ENCODE data around the gene SF3B4.

Gene SF3B4

DNA sequence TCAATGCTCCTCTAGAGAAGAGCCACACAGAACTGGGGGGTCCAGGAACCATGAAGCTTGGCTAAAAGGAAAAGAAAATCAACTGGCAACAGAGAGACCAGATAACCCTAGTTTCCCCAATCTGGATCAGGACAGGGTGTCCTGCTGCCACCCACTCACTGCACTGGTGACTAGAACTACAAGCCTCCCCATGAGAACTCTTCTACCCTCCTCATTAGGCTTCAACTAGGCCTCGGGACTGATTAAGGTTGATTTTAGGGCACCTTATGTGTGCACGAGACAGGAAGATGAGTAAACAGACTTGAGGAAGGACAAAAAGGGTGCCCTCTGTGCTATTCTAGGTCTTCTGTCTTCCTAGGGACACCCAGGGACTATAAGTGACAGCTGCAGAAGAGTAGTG lies 2.3 kb upstream of the SF3B4 start:
- H3K4me3 ChIP-seq (ENCODE audit: low read length) = no peak overlapping the region
- H3K9me3 ChIP-seq (ENCODE audit: control insufficient read depth, insufficient read depth, low read length) = no peaks in the 10 kb centered on the region
- H3K4me1 ChIP-seq (ENCODE audit: control insufficient read depth, low read length) = peaks cover 29% of the 10 kb centered on the region
- TF ChIP-seq, protein P1, sequence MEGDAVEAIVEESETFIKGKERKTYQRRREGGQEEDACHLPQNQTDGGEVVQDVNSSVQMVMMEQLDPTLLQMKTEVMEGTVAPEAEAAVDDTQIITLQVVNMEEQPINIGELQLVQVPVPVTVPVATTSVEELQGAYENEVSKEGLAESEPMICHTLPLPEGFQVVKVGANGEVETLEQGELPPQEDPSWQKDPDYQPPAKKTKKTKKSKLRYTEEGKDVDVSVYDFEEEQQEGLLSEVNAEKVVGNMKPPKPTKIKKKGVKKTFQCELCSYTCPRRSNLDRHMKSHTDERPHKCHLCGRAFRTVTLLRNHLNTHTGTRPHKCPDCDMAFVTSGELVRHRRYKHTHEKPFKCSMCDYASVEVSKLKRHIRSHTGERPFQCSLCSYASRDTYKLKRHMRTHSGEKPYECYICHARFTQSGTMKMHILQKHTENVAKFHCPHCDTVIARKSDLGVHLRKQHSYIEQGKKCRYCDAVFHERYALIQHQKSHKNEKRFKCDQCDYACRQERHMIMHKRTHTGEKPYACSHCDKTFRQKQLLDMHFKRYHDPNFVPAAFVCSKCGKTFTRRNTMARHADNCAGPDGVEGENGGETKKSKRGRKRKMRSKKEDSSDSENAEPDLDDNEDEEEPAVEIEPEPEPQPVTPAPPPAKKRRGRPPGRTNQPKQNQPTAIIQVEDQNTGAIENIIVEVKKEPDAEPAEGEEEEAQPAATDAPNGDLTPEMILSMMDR (IDR thresholded peaks at IDR 0.05; ENCODE audit: low read depth, low read length, poor library complexity, severe bottlenecking) = no peak
- TF ChIP-seq EZH2phosphoT487 (IDR thresholded peaks at IDR 0.05; ENCODE audit: borderline replicate concordance, low read length) = no peak
- H4K20me1 ChIP-seq (ENCODE audit: control insufficient read depth, insufficient read depth, low read depth, low read length) = peaks cover 19% of the 10 kb centered on the region
- H3F3A ChIP-seq (ENCODE audit: control insufficient read depth, insufficient read depth) = no peaks in the 10 kb centered on the region
- peaks cover 29% of the 10 kb centered on the region for H3K79me2 ChIP-seq (ENCODE audit: control insufficient read depth, low read length)
- peaks cover 27% of the 10 kb centered on the region for H3K36me3 ChIP-seq (ENCODE audit: control insufficient read depth, low read length)
- H3K9me2 ChIP-seq (replicated peaks; ENCODE audit: control insufficient read depth, low read length) = no peaks in the 10 kb centered on the region
- H3K27ac ChIP-seq (ENCODE audit: low read depth, low read length) = no peak overlapping the region
- H3K4me2 ChIP-seq (ENCODE audit: low read length) = no peak overlapping the region
- peaks cover 2% of the 10 kb centered on the region; the same call in 1 of the 2 replicates for H3K27me3 ChIP-seq (ENCODE audit: control insufficient read depth, low read length)

DNA sequence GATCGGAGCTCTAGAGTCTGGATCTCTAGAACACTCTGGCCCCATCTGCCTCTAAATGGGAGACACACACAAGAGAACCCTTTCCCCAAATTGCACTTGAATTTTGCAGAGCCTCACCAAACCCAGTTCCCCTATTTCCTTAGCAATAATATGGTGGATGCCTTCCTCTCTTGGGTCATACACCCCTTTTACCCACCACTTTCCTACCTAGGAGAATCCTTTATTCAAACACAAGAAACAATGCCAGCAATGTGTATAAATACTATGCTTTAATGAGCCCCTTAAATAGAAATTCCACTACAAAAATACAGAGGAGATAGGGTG lies 760 bp upstream of the SF3B4 start:
- H3K79me2 ChIP-seq (ENCODE audit: control insufficient read depth, low read length) = peaks cover 34% of the 10 kb centered on the region
- H3K4me3 ChIP-seq (ENCODE audit: low read length) = peak overlapping the region; percentile 93
- H4K20me1 ChIP-seq (ENCODE audit: control insufficient read depth, insufficient read depth, low read depth, low read length) = peaks cover 19% of the 10 kb centered on the region
- peak overlapping the region; percentile 85 for H3K4me2 ChIP-seq (ENCODE audit: low read length)
- no peaks in the 10 kb centered on the region for H3K9me3 ChIP-seq (ENCODE audit: control insufficient read depth, insufficient read depth, low read length)
- H3F3A ChIP-seq (ENCODE audit: control insufficient read depth, insufficient read depth) = no peaks in the 10 kb centered on the region
- peak overlapping the region; percentile 79 for H3K27ac ChIP-seq (ENCODE audit: low read depth, low read length)
- no peaks in the 10 kb centered on the region for H3K9me2 ChIP-seq (replicated peaks; ENCODE audit: control insufficient read depth, low read length)
- H3K4me1 ChIP-seq (ENCODE audit: control insufficient read depth, low read length) = peaks cover 29% of the 10 kb centered on the region
- TF ChIP-seq, protein P1 (IDR thresholded peaks at IDR 0.05; ENCODE audit: low read depth, low read length, poor library complexity, severe bottlenecking) = no peak
- TF ChIP-seq EZH2phosphoT487 (IDR thresholded peaks at IDR 0.05; ENCODE audit: borderline replicate concordance, low read length) = no peak
- H3K27me3 ChIP-seq (ENCODE audit: control insufficient read depth, low read length) = no peaks in the 10 kb centered on the region
- peaks cover 42% of the 10 kb centered on the region for H3K36me3 ChIP-seq (ENCODE audit: control insufficient read depth, low read length)

DNA sequence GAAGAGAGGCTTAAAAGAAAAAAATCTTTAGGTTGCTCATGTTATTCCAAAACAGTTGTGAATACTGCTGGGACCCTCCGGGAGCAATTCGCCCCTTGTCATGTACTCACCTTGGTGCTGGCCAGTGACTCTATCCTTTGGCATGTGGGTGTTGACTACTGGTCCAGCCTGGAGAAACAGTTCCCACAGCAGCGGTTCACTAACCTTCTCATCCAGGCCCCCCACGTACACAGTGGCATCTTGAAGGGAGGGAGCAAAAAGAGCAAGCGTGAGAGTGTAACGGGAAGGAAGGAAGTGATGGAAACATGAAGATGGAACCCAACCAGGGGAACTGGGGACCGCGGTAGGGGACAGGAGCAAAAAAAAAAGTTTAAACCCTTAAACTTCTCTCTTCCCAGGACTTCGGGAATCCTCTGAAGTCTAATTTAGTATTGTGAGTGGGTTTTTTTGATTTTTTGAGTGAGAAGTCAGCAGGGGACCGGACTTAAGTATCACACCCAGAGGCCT lies 494 bp downstream of the SF3B4 start:
- Histone ChIP-seq H3K36me3 (ENCODE audit: control insufficient read depth, low read length) (peaks cover 52% of the 10 kb centered on the region), H3K27me3 (ENCODE audit: control insufficient read depth, low read length) (no peaks in the 10 kb centered on the region), H3K9me2 (replicated peaks; ENCODE audit: control insufficient read depth, low read length) (no peaks in the 10 kb centered on the region), H4K20me1 (ENCODE audit: control insufficient read depth, insufficient read depth, low read depth, low read length) (peaks cover 19% of the 10 kb centered on the region), H3K4me3 (ENCODE audit: low read length) (peak overlapping the region; percentile 93), H3K4me2 (ENCODE audit: low read length) (peak overlapping the region; percentile 85), H3K4me1 (ENCODE audit: control insufficient read depth, low read length) (peaks cover 29% of the 10 kb centered on the region), H3F3A (ENCODE audit: control insufficient read depth, insufficient read depth) (no peaks in the 10 kb centered on the region; the same call in 1 of the 2 replicates), H3K79me2 (ENCODE audit: control insufficient read depth, low read length) (peaks cover 34% of the 10 kb centered on the region), H3K27ac (ENCODE audit: low read depth, low read length) (peak overlapping the region; percentile 79), H3K9me3 (ENCODE audit: control insufficient read depth, insufficient read depth, low read length) (no peaks in the 10 kb centered on the region)
- TF ChIP-seq, protein P1 (IDR thresholded peaks at IDR 0.05; ENCODE audit: low read depth, low read length, poor library complexity, severe bottlenecking) = no peak
- no peak for TF ChIP-seq EZH2phosphoT487 (IDR thresholded peaks at IDR 0.05; ENCODE audit: borderline replicate concordance, low read length)
